GM12873 (cell line): Measurements from ENCODE around the gene PGBD2.
A peak's percentile ranks its signal among the peaks of the same experiment; 100 is the strongest.

ENCODE experiments used
- TF ChIP-seq, protein P1 (sequence below): IDR thresholded peaks from 2 replicates; pipeline ENCODE4 v1.5.1; 2012; ENCODE audit warnings: low read depth, mild to moderate bottlenecking, moderate library complexity, low read length, control low read depth; ENCODE audit not compliant: insufficient read depth; ENCODE audit errors: missing control alignments

PGBD2 gene

DNA sequence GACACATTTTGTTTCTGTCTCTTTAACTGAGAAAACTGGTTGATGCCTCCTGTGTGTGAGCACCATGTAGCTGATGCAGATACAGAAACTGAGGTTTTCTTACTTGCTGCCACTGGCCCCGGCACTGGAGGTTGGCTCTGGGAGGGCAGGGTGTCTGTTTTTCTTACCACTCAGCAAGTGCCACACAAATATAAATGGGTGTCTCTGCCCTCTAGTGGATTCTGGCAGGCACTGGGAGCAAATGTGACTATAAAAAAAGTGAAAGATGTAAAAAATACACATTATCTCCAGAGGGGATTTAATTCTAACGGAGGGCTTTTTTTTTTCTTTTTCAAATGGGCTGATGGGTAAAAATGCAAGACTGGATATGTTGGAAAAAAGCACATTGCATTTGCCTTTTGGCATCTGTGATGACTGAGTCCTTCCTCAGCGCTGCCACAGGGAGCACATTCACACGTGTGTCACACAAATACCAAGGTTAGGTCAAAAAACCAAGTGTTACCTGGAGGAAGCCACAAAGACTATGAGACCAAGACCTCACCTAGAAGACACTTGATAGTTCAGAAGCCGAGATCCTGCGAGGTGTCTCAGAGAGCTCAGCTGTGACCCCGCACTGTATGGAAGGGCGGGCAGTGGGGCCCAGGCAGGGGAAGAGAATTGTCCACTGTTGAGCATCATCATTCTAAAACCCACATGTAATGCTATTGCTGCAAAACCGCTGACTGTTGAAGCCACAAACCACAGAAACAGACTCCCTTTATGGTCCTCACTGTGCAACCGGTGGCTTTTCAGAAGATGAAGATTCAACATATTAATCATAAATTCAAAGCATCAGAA, 18.9 kb downstream of the PGBD2 start:
- TF ChIP-seq, protein P1, sequence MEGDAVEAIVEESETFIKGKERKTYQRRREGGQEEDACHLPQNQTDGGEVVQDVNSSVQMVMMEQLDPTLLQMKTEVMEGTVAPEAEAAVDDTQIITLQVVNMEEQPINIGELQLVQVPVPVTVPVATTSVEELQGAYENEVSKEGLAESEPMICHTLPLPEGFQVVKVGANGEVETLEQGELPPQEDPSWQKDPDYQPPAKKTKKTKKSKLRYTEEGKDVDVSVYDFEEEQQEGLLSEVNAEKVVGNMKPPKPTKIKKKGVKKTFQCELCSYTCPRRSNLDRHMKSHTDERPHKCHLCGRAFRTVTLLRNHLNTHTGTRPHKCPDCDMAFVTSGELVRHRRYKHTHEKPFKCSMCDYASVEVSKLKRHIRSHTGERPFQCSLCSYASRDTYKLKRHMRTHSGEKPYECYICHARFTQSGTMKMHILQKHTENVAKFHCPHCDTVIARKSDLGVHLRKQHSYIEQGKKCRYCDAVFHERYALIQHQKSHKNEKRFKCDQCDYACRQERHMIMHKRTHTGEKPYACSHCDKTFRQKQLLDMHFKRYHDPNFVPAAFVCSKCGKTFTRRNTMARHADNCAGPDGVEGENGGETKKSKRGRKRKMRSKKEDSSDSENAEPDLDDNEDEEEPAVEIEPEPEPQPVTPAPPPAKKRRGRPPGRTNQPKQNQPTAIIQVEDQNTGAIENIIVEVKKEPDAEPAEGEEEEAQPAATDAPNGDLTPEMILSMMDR, result peak; percentile 64

DNA sequence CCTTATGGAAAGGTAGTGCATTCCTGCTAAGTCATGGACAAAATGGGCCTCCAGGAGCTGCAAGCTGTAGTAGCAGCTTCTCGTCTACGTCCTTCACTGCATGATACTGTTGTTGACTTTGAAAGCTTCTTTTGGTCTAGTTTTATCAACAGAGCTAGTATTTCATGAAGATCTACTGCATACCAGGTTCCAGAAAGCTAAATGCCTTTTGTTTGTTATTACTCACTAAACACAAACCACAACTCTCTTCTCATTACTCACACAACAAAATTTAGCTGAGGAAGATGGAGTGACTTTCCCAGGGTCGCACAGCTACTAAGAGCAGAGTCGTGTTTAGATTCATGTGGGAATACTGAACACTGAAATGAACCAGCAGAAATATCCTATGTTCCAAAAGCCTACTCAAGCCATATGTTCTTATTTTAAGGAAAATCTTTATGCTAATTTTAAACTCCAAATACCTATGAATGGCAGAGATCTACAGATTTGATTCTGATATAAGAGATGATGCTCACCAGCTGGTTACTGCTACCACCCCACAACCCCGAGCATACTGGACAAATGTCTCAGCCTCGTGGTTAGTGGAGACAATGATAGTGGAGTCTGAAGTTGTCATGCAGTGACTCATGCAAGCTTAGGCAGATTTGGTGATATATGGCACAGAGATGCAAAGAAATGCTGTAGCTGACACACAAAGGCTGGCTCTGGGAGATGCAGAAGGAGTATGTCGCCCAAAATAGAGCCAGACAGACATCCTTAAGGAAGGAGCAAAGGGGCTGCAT, 20.6 kb downstream of the PGBD2 start:
- TF ChIP-seq, protein P1, result no peak
